AG04450 (cell line): Measurements from ENCODE around the gene CEACAM19. TPM values are rescaled to one million over a fixed set of nuclear protein-coding genes. Genes with fewer than 3 reads are reported as not detected.
A peak's percentile ranks its signal among the peaks of the same experiment; 100 is the strongest.

Source experiments
- CTCF ChIA-PET: fragments of 300-600, 350-600 bp; formaldehyde crosslinking; extraction: SDS; loops from one replicate; lab custom pipeline; 2022; ENCODE audit warnings: antibody characterized with exemption, inconsistent platforms; lab: Charles Lee
- POLR2A ChIA-PET: fragments of 350-600 bp; formaldehyde crosslinking; extraction: SDS; loops from one replicate; lab custom pipeline; 2021; ENCODE audit warnings: antibody characterized with exemption, inconsistent platforms; lab: Yijun Ruan, JAX
- DNase-seq: peaks from one replicate; pipeline ENCODE4 v3.0.0-alpha.2; 2011; ENCODE audit warnings: low read depth, low spot score
- H3K27ac ChIP-seq: one replicate; pipeline ENCODE4 v1.5.1; 2012; ENCODE audit warnings: low read depth, low read length, control low read depth
- H3K27me3 ChIP-seq: one replicate; pipeline ENCODE4 v1.6.0; 2012; ENCODE audit warnings: low read length; ENCODE audit not compliant: control insufficient read depth, insufficient read depth
- H3K4me3 ChIP-seq: 2 replicates; pipeline ENCODE4 v1.5.1; 2011; ENCODE audit warnings: mild to moderate bottlenecking, low read depth, low read length, control low read depth
- H3K9me3 ChIP-seq: 2 replicates; pipeline ENCODE4 v1.5.1; 2012; ENCODE audit warnings: low read length; ENCODE audit not compliant: control insufficient read depth, insufficient read depth
- polyA plus RNA-seq: library from polyadenylated mRNA; depleted of rRNA; stranded (reverse); fragments of >200 nt; gene quantifications from 2 replicates; pipeline ENCODE4 v1.2.3, GENCODE V29; 2011
- TF ChIP-seq, protein P1 (sequence below): IDR thresholded peaks from 2 replicates; pipeline ENCODE4 v1.5.1; 2011; ENCODE audit warnings: low read depth, low read length, control low read depth, inconsistent platforms

Gene CEACAM19
- polyA plus RNA-seq, 1 experiment, result 11.3 TPM

DNA sequence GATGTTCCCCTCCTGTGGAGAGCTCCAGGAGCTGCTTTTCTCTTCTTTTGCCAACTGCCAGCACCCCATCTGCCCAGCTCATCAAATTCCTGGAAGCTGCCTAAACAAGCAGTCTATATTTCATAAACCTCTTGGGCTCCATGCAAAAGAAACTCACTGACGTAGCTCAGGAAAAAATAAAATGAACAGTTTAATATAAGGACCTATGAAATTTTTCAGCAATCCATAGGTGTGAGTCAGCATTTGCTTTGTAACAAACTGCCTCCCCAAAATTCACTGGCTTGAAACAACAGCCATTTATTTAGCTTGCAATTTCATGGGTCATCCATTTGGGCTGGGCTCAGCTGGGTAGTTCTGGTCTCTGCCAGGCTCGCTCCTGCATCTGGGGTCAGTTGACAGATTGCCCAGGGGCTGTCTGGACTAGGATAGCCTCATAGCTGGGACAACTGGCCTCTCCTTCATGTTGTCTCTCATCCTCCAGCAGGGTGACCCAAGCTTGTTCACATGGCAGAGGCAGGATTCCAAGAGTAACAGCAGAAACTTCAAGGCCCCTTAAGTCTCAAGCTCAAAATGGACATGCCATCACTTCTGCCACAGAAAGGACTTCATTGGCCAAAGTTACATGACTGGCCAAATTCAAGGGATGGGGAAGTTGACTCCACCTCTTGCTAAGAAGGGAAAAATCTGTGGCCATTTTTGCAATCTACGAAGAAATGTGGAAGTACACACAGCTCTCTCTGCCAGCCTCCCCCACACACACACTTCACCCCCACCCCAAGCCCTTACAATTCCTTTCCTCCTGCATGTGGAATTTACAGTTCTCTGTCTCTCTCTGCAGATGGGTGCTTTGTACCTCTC is 35.5 kb upstream of the CEACAM19 start:
- peak overlapping the region; percentile 73 for H3K27ac ChIP-seq
- CTCF ChIA-PET, result interaction anchor here (1.0 to 2.7 kb wide), 4 partner anchors 19 to 208 kb away, joined by 3 to 7 read pairs (median 6); no protein-coding TSS in a partner anchor
- DNase-seq, result no peak

DNA sequence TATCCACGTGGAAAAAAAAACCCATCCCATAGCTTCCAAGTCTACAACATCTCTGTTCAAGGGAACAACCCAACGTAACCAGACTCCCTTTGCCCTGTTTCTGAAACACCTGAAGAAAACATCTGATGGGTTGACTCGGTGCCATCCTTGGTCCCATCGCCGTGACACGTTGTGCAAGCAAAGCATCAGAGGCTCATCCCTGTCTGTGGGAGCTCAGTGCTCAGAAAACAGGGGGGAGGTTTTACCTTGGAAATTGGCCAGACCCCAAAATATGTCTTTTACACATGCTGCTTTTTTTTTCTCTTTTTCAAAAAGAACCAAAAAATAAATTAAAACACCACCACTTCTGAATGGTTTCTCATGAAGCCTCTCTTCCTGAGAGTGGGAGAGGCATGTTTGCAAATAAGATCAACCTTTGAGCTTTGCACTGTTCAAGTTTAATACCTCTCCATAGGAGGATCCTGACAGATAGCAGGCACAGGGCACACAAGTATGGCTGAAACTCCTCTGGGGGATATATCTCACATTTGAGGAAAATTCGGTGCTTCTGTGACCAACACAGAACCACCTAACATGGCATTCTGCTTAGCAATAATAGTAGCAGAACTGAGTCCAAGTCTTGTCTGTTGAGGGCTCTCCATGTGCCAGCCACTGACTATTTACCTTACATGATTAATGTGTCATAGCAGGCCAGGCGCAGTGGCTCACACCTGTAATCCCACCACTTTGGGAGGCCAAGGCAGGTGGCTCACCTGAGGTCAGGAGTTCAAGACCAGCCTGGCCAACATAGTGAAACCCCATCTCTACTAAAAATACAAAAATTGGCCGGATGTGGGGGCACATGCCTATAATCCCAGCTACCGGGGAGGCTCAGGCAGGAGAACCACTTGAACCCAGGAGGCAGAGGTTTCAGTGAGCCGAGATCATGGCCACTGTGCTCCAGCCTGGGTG is 34.6 kb upstream of the CEACAM19 start:
- Histone ChIP-seq H3K27me3 (no peaks in the 10 kb centered on the region), H3K27ac (peak overlapping the region; percentile 39), H3K9me3 (peaks cover 6% of the 10 kb centered on the region), H3K4me3 (no peak overlapping the region)
- TF ChIP-seq, protein P1, sequence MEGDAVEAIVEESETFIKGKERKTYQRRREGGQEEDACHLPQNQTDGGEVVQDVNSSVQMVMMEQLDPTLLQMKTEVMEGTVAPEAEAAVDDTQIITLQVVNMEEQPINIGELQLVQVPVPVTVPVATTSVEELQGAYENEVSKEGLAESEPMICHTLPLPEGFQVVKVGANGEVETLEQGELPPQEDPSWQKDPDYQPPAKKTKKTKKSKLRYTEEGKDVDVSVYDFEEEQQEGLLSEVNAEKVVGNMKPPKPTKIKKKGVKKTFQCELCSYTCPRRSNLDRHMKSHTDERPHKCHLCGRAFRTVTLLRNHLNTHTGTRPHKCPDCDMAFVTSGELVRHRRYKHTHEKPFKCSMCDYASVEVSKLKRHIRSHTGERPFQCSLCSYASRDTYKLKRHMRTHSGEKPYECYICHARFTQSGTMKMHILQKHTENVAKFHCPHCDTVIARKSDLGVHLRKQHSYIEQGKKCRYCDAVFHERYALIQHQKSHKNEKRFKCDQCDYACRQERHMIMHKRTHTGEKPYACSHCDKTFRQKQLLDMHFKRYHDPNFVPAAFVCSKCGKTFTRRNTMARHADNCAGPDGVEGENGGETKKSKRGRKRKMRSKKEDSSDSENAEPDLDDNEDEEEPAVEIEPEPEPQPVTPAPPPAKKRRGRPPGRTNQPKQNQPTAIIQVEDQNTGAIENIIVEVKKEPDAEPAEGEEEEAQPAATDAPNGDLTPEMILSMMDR, result no peak
- no peak for DNase-seq
- ChIA-PET POLR2A (no interaction called here), CTCF (interaction anchor here (0.6 to 2.7 kb wide), 5 partner anchors 18 to 1705 kb away, joined by 3 to 7 read pairs (median 5); no protein-coding TSS in a partner anchor)

More for the DNA sequence above, 35.5 kb upstream of the CEACAM19 start:
- POLR2A ChIA-PET, result interaction anchor here (0.5 to 1.3 kb wide), 5 partner anchors 8 to 837 kb away, joined by 3 to 10 read pairs (median 5); partner anchors contain the start of gene PVR
- TF ChIP-seq, protein P1, result no peak
- H3K4me3 ChIP-seq, result no peak overlapping the region
- H3K27me3 ChIP-seq, result no peaks in the 10 kb centered on the region
- peaks cover 6% of the 10 kb centered on the region for H3K9me3 ChIP-seq

DNA sequence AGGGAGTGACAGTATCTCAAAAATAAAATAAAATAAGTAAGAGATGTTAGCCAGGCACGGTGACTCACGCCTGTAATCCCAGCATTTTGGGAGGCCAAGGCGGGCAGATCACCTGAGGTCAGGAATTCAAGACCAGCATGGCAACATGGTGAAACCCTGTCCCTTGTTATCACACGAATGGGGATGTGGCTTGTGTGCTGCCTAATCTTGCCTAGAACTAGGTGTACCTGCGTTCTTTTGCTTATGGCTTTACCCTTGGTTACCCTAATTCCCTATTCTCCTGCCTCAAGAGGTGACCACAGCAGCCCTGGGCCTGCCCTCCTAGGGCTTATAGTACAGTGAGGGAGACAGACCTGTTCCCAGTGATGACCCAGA is 33.9 kb upstream of the CEACAM19 start:
- ChIA-PET CTCF (no interaction called here), POLR2A (no interaction called here)

DNA sequence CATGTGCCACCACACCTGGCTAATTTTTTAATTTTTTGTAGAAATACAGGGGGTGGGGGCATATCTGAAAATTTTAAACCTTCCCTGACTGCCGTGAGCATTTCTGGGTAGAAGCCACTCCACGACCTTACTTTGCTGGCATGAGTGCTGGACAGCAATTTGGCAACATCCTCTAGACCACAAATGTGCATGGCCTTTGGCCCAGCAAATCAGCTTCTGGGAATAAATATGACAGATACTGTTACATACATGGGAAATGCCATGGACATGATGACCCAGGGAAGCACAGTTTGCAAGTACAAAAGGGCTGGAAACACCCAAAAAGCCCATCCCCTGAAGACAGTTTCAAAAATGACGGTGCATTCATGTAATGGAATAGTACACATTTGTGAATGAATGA is 30.8 kb upstream of the CEACAM19 start:
- Histone ChIP-seq H3K27me3 (no peaks in the 10 kb centered on the region), H3K27ac (no peak overlapping the region), H3K9me3 (no peaks in the 10 kb centered on the region), H3K4me3 (no peak overlapping the region)
- no peak for DNase-seq
- ChIA-PET POLR2A (interaction anchor here (0.6 kb wide), 1 partner anchor 442 kb away, joined by 4 read pairs; no protein-coding TSS in a partner anchor), CTCF (no interaction called here)
- TF ChIP-seq, protein P1, result no peak

More for the DNA sequence above, 33.9 kb upstream of the CEACAM19 start:
- no peak overlapping the region for H3K4me3 ChIP-seq
- H3K27ac ChIP-seq, result no peak overlapping the region
- TF ChIP-seq, protein P1, result no peak
- peaks cover 6% of the 10 kb centered on the region for H3K9me3 ChIP-seq
- DNase-seq, result no peak
- H3K27me3 ChIP-seq, result no peaks in the 10 kb centered on the region
